22Rv1 (cell line): ENCODE measurements around the gene PXDN.

Experiments
- CTCF ChIP-seq: fragments of 450-650 bp; IDR thresholded peaks from 2 replicates; pipeline ENCODE4 v1.5.1; 2017; ENCODE audit warnings: mild to moderate bottlenecking
- ZFX ChIP-seq: fragments of 450-650 bp; IDR thresholded peaks from 2 replicates; pipeline ENCODE4 v1.6.1; 2017; ENCODE audit warnings: antibody characterized with exemption, borderline replicate concordance

GRCh38 chr2:1752751-1753150 lies 8.4 kb upstream of the PXDN start:
- TF ChIP-seq CTCF (no peak), ZFX (no peak)
